Breast epithelium (tissue), 4 donors: ENCODE measurements around the gene GOLGA8B. TPM values are rescaled to one million over a fixed set of nuclear protein-coding genes. Genes with fewer than 3 reads are reported as not detected.
"Not testable (repeated sequence)": the region's sequence is repeated elsewhere in the genome, so short reads cannot be mapped to it uniquely, and the experiment has no call there.

Source experiments
- DNase-seq, 2 donors: peaks; one replicate each; pipeline ENCODE4 v3.0.0-alpha.2; 2019; ENCODE audit warnings: low spot score in 2 of 2
- H3K27ac ChIP-seq, 2 donors: fragments of 200-600 bp; sonication (generic) in 1 of 2; one replicate each; pipeline ENCODE4 v1.5.1; 2016 to 2019; ENCODE audit warnings: mild to moderate bottlenecking in 1 of 2
- H3K27me3 ChIP-seq, 2 donors: fragments of 200-600 bp; sonication (generic) in 1 of 2; one replicate each; pipeline versions ENCODE4 v1.5.1 to v1.6.0; 2017 to 2019; ENCODE audit warnings: control low read depth in 1 of 2, mild to moderate bottlenecking in 1 of 2
- H3K36me3 ChIP-seq: fragments of 200-600 bp; one replicate; pipeline ENCODE4 v1.5.1; 2019
- H3K4me1 ChIP-seq, 2 donors: fragments of 200-600 bp; sonication (generic); one replicate each; pipeline ENCODE4 v1.5.1; 2016 to 2019; ENCODE audit warnings: control low read depth in 1 of 2
- H3K4me3 ChIP-seq, 3 donors: fragments of 200-600 bp; sonication (generic); 1 replicate in 2 of 3; 2 replicates in 1 of 3; pipeline ENCODE4 v1.5.1; 2016 to 2019; ENCODE audit warnings: mild to moderate bottlenecking in 3 of 3, moderate library complexity in 2 of 3
- H3K9me3 ChIP-seq, 2 donors: fragments of 200-600 bp; sonication (generic) in 1 of 2; one replicate each; pipeline ENCODE4 v1.5.1; 2016 to 2019; ENCODE audit warnings: control low read depth in 1 of 2
- POLR2A ChIP-seq: fragments of 450-650 bp; IDR thresholded peaks from one replicate; pipeline ENCODE4 v1.6.1; 2016; ENCODE audit warnings: antibody characterized with exemption, mild to moderate bottlenecking, moderate library complexity
- POLR2AphosphoS5 ChIP-seq, 3 donors: sonication (generic); formaldehyde crosslinking; IDR thresholded peaks; one replicate each; pipeline ENCODE4 v1.6.1; 2017; ENCODE audit warnings: antibody characterized with exemption in 3 of 3
- intact Hi-C: fragments of 100-400 bp; cut with DNase I; formaldehyde crosslinking; loops from one replicate; pipeline ENCODE4 v1.15.1; 2023; ENCODE audit warnings: low total_unique reads
- total RNA-seq, 3 donors: library from RNA; depleted of rRNA; stranded (reverse); fragments of >200 nt; gene quantifications; one replicate each; pipeline ENCODE4 v1.1.0, GENCODE V29; 2016
- TF ChIP-seq, protein P1 (sequence below), 3 donors: fragments of 450-650 bp; IDR thresholded peaks; one replicate each; pipeline ENCODE4 v1.5.1; 2016 to 2017; ENCODE audit warnings: antibody characterized with exemption in 3 of 3, mild to moderate bottlenecking in 3 of 3, moderate library complexity in 3 of 3

The GOLGA8B gene, protein sequence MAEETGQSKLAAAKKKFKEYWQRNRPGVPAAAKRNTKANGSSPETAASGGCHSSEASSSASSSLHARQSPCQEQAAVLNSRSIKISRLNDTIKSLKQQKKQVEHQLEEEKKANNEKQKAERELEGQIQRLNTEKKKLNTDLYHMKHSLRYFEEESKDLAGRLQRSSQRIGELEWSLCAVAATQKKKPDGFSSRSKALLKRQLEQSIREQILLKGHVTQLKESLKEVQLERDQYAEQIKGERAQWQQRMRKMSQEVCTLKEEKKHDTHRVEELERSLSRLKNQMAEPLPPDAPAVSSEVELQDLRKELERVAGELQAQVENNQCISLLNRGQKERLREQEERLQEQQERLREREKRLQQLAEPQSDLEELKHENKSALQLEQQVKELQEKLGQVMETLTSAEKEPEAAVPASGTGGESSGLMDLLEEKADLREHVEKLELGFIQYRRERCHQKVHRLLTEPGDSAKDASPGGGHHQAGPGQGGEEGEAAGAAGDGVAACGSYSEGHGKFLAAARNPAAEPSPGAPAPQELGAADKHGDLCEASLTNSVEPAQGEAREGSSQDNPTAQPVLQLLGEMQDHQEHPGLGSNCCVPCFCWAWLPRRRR
- total RNA-seq = 100 to 1,000 TPM in 2 of 3 donors, 10 to 100 TPM in 1; 94.4 to 180 (median 131) TPM

DNA sequence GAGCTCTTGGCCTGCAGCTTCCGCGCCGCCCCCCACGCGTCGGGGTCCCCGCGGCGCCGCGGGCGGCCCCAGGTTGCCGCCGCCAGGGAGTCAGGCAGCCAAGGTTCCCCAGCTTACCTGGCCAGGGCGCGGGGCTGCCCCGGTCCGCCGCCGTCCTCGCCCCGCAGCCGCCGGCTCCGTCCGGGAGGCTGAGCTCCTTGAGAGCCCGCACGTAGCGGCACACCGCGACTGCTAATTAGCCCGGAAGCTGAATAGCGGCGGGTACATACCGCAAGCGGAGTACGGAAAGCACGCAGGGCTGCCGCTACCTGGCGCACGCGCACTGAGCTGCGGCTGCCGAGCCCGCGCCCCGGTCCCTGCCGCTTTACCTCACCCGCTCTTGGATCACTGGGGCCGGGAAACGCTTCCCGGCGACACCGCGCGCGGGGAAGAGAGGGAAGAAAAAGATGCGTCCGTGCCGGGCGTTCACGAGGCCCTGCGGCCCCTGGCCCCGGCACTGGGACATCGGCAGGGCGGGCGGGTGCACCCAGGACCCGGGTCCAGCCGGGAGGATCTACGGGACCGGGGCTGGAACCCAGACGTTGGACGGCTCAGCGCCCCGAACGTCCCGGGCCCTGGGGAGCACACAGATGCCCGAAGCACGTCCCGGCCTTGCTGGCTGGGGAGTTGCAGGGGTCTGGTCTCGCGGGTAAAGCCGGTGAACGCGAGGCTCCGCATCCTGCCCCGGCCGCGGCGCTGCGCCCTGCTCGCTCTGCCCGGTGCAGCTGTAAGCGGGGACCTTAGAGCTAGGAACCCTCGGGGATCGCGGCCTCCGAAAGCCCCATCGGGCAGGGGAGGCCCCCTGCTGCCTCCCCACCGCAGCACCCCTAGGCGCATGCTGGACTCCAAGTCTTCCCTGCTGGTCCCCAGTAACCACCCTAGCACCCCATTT lies at the start of gene GOLGA8B:
Gene GOLGA8B (minus strand): TSS at position 253 of the 931 bp plus-strand sequence. CDS start 47,739 bp downstream, outside the sequence.
- no peak for TF ChIP-seq POLR2A
- no peak for TF ChIP-seq POLR2AphosphoS5 (IDR thresholded peaks at IDR 0.05)
- TF ChIP-seq, protein P1, sequence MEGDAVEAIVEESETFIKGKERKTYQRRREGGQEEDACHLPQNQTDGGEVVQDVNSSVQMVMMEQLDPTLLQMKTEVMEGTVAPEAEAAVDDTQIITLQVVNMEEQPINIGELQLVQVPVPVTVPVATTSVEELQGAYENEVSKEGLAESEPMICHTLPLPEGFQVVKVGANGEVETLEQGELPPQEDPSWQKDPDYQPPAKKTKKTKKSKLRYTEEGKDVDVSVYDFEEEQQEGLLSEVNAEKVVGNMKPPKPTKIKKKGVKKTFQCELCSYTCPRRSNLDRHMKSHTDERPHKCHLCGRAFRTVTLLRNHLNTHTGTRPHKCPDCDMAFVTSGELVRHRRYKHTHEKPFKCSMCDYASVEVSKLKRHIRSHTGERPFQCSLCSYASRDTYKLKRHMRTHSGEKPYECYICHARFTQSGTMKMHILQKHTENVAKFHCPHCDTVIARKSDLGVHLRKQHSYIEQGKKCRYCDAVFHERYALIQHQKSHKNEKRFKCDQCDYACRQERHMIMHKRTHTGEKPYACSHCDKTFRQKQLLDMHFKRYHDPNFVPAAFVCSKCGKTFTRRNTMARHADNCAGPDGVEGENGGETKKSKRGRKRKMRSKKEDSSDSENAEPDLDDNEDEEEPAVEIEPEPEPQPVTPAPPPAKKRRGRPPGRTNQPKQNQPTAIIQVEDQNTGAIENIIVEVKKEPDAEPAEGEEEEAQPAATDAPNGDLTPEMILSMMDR (IDR thresholded peaks at IDR 0.05) = no peak
- intact Hi-C loops = no loop called here
- no peaks in the 10 kb centered on the region for H3K27me3 ChIP-seq
- H3K4me3 ChIP-seq = peak within 1 kb of the TSS; percentile 61 to 89 (median 79)
- H3K36me3 ChIP-seq = no peaks in the 10 kb centered on the region
- no peak for DNase-seq
- peaks cover 4% of the 10 kb centered on the region in 2 donors for H3K4me1 ChIP-seq
- no peaks in the 10 kb centered on the region for H3K9me3 ChIP-seq
- H3K27ac ChIP-seq = peak within 1 kb of the TSS in 1 of 2 donors; percentile 41

DNA sequence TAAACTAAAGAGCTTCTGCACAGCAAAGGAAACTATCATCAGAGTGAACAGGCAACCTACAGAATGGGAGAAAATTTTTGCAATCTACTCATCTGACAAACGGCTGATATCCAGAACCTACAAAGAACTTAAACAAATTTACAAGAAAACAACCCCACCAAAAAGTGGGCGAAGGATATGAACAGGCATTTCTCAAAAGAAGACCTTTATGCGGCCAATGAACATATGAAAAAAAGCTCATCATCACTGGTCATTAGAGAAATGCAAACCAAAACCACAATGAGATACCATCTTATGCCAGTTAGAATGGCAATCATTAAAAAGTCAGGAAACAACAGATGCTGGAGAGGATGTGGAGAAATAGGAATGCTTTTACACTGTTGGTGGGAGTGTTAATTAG lies 49.7 kb upstream of the GOLGA8B start:
- H3K36me3 ChIP-seq, H3K4me3 ChIP-seq, H3K27ac ChIP-seq, H3K27me3 ChIP-seq, H3K4me1 ChIP-seq, intact Hi-C loops, DNase-seq: not testable (repeated sequence)
- H3K9me3 ChIP-seq = peaks cover 0 to 12% of the 10 kb centered on the region in 2 donors

DNA sequence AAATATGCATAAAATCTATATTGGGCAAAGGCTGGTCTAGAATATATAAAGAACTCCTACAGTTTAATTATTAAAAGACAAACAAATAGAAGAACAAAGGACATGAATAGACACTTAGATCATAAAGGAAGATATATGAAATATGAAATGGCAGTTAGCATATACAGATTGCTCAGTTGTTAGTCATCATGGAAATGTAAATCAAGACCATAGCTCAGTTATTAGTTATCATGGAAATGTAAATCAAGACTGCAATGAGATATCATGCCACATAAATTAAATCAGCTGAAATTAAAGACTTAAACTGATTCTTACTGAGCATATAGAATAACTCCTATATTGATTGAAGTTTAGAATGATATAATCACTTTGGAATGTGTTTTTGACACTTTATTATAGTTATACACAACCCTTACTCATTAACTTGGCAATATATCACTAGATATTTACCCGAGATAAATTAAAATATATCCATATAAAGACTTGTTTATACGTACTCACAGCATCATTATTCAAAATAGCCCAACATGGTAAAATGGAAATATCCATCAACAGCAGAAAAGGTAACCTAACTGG lies 45.2 kb upstream of the GOLGA8B start:
- Histone ChIP-seq H3K27ac (no peak overlapping the region), H3K27me3 (no peaks in the 10 kb centered on the region), H3K4me3 (no peak overlapping the region), H3K9me3 (peaks cover 0 to 12% of the 10 kb centered on the region in 2 donors), H3K36me3 (no peaks in the 10 kb centered on the region), H3K4me1 (no peaks in the 10 kb centered on the region)
- no peak for DNase-seq
- intact Hi-C loops = no loop called here
- TF ChIP-seq, protein P1 (IDR thresholded peaks at IDR 0.05) = no peak
- TF ChIP-seq POLR2A (no peak), POLR2AphosphoS5 (IDR thresholded peaks at IDR 0.05) (no peak)

DNA sequence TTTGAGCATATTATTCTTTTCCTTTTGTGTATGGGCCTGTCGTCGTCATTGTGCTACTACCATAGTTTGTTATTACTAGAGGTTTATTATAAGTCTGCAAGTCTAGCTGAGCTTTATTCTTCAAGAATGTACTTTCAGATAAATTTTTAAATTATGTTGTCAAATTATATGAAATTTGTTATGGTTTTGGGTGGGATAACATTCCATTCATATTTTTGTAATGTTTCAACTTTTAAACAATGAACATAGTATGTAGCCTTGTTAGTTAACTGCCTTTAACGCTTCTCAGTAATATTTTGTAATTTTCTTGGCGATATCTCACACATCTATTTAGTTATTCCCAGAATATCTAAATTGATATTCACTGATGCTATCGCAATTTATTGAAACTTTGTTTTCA lies 41.6 kb upstream of the GOLGA8B start:
- Histone ChIP-seq H3K4me3 (no peak overlapping the region), H3K36me3 (no peaks in the 10 kb centered on the region), H3K27ac (no peak overlapping the region), H3K4me1 (no peaks in the 10 kb centered on the region), H3K9me3 (no peaks in the 10 kb centered on the region), H3K27me3 (no peaks in the 10 kb centered on the region)
- TF ChIP-seq POLR2AphosphoS5 (IDR thresholded peaks at IDR 0.05) (no peak), POLR2A (no peak)
- TF ChIP-seq, protein P1 (IDR thresholded peaks at IDR 0.05) = no peak
- no peak for DNase-seq
- intact Hi-C loops = no loop called here

DNA sequence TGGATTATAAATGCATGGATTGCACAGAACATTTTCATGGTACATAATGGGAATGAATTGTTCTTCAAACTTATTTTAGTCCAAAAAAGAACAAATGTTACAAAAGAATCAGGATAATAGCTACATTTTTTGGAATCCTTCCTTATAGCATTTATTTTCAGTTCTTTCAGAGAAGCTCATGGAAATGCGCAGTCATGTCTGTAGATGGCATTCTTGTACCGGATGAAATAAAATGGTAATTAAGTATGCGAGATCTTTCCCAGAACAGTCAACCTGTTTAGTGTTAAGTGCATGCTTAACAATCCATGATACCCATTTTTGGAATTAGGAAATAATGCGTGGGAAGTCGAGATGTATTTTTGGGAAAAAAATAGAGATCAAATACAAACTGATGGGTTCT lies 38.2 kb upstream of the GOLGA8B start:
- H3K4me1 ChIP-seq = no peaks in the 10 kb centered on the region
- H3K27ac ChIP-seq = no peak overlapping the region
- no peak overlapping the region for H3K4me3 ChIP-seq
- intact Hi-C loops = no loop called here
- DNase-seq = no peak
- no peaks in the 10 kb centered on the region for H3K9me3 ChIP-seq
- TF ChIP-seq, protein P1 (IDR thresholded peaks at IDR 0.05) = no peak
- TF ChIP-seq POLR2A (no peak), POLR2AphosphoS5 (IDR thresholded peaks at IDR 0.05) (no peak)
- H3K36me3 ChIP-seq = no peaks in the 10 kb centered on the region
- no peaks in the 10 kb centered on the region for H3K27me3 ChIP-seq
